ENCODE data around the gene PYURF. TPM values are rescaled to one million over a fixed set of nuclear protein-coding genes. Genes with fewer than 3 reads are reported as not detected.
"Not testable (repeated sequence)": the region's sequence is repeated elsewhere in the genome, so short reads cannot be mapped to it uniquely, and the experiment has no call there.

The PYURF gene, protein sequence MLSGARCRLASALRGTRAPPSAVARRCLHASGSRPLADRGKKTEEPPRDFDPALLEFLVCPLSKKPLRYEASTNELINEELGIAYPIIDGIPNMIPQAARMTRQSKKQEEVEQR
- total RNA-seq (10 to 100 TPM; 50.6 to 53.4 TPM), polyA plus RNA-seq (100 to 1,000 TPM; 255 to 322 (median 268) TPM), total RNA-seq (0 reads per million in 6 experiments)

- POLR2A ChIA-PET = interaction anchor here (0.5 to 2.7 kb wide), 5 partner anchors 24 to 240 kb away, joined by 3 to 9 read pairs (median 3); partner anchors contain the start of genes HERC5 and HERC6
- Mint-ChIP-seq H3K36me3 (peaks cover 0 to 13% (median 0%) of the 10 kb centered on the region in 3 donors), H3K27ac (peak within 1 kb of the TSS; percentile 88 to 97 (median 94)), H3K27me3 (no peaks in the 10 kb centered on the region), H3K4me3 (peak within 1 kb of the TSS; percentile 88 to 99 (median 95)), H3K4me1 (peaks cover 11 to 31% (median 28%) of the 10 kb centered on the region in 4 donors), H3K9me3 (no peaks in the 10 kb centered on the region)
- ATAC-seq (peak; percentile 77 to 83), DNase-seq (peak; percentile 38 to 80 (median 64))
These were observed at the start of gene PYURF for GRCh38 chr4:88523325-88524129. PYURF (minus strand) TSS chr4:88523776; CDS start chr4:88523700, 76 bp downstream.

DNA sequence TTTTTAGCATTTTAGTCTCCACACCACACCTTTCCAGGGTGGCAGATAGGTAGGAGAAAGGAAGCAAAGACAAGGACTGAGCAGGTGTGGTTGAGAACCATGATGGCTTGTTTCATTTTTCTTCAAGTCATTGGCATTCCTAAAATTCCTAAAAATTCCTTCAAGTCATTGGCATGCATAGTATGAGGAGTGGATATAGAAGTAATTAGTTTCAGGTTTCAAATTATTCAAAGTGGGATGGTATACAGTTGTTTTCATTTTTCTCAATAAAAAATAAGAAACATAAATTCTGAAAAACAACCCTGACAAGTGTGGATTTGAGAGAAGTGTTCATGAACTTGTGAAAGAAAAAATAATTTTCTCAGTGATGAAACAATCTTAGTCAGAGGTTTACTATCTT lies 46.4 kb upstream of the PYURF start:
- Mint-ChIP-seq H3K9me3 (peaks cover 0 to 3% (median 0%) of the 10 kb centered on the region in 9 donors), H3K27me3 (peaks cover 4 to 17% (median 11%) of the 10 kb centered on the region in 5 donors), H3K36me3 (peaks cover 0 to 5% (median 0%) of the 10 kb centered on the region in 3 donors), H3K4me1 (no peaks in the 10 kb centered on the region), H3K27ac (no peak overlapping the region), H3K4me3 (no peak overlapping the region)
- no peak for ATAC-seq
- POLR2A ChIA-PET = no interaction called here
- no peak for DNase-seq

DNA sequence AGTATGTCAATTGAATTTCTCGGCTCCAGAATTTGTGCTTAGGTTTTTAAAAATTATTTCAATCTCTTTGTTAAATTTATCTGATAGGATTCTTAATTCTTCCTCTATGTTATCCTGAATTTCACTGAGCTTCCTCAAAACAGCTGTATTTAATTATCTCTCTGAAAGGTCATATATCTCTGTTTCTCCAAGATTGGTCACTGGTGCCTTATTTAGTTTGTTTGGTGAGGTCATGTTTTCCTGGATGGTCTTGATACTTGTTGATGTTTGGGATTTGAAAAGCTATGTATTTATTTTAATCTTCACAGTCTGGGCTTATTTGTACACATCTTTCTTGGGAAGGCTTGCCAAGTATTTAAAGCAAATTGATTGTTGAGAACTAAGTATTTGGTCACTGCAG lies 44.0 kb upstream of the PYURF start:
- no peak for DNase-seq
- peaks cover 4 to 17% (median 11%) of the 10 kb centered on the region in 5 donors for H3K27me3 Mint-ChIP-seq

DNA sequence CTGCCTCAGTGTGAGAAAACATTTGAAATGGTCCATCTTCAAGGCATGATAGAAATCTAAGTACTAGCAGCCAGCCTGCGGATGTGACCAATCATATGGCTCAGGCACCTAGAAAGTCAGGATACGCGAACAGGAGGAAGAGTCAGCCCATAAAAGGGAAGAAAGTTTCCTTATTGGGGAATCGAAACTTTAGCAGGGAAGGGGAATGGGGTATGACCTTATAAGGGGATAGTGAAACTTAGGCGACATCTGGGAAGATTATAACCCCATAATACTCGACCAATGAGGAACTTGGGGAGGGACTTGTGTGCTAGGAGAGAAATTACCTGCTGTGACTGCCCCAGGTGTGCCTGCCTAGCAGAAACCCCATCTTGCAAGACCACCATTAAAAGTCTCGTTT lies 26.2 kb upstream of the PYURF start:
- no peak overlapping the region for H3K4me3 Mint-ChIP-seq
- POLR2A ChIA-PET = no interaction called here
- no peak for ATAC-seq
- H3K9me3 Mint-ChIP-seq = no peaks in the 10 kb centered on the region
- no peak for DNase-seq
- H3K4me1 Mint-ChIP-seq = no peaks in the 10 kb centered on the region
- no peak overlapping the region for H3K27ac Mint-ChIP-seq
- H3K27me3 Mint-ChIP-seq = peaks cover 0 to 2% (median 0%) of the 10 kb centered on the region in 5 donors
- H3K36me3 Mint-ChIP-seq = no peaks in the 10 kb centered on the region

More for the DNA sequence above, 44.0 kb upstream of the PYURF start:
- no peaks in the 10 kb centered on the region for H3K4me1 Mint-ChIP-seq
- peaks cover 0 to 3% (median 0%) of the 10 kb centered on the region in 9 donors for H3K9me3 Mint-ChIP-seq
- peaks cover 0 to 5% (median 0%) of the 10 kb centered on the region in 3 donors for H3K36me3 Mint-ChIP-seq
- POLR2A ChIA-PET = no interaction called here
- no peak for ATAC-seq
- no peak overlapping the region for H3K27ac Mint-ChIP-seq
- no peak overlapping the region for H3K4me3 Mint-ChIP-seq

- not testable (repeated sequence) for H3K9me3 Mint-ChIP-seq, H3K27me3 Mint-ChIP-seq, H3K36me3 Mint-ChIP-seq, H3K4me1 Mint-ChIP-seq
- DNase-seq = peak; percentile 49 to 87 (median 70)
- POLR2A ChIA-PET = interaction anchor here (1.2 kb wide), 1 partner anchor 53 kb away, joined by 6 read pairs; the partner anchor contains the start of gene HERC3
- peak overlapping the region in 5 of 10 donors; percentile 50 to 78 (median 57) for H3K27ac Mint-ChIP-seq
- ATAC-seq = peak in 1 of 2 donors; percentile 46
- peak overlapping the region in 3 of 10 donors; percentile 37 to 44 (median 40) for H3K4me3 Mint-ChIP-seq
These were observed 15.9 kb upstream of the PYURF start for GRCh38 chr4:88539322-88540068.

GRCh38 chr4:88537709-88538108 lies 14.1 kb upstream of the PYURF start:
- ATAC-seq = no peak
- Mint-ChIP-seq H3K27ac (no peak overlapping the region), H3K27me3 (no peaks in the 10 kb centered on the region), H3K4me3 (no peak overlapping the region), H3K36me3 (no peaks in the 10 kb centered on the region), H3K9me3 (no peaks in the 10 kb centered on the region), H3K4me1 (peaks cover 5 to 8% (median 7%) of the 10 kb centered on the region in 4 donors)
- DNase-seq = no peak
- POLR2A ChIA-PET = no interaction called here

- no peak for ATAC-seq
- Mint-ChIP-seq H3K9me3 (no peaks in the 10 kb centered on the region), H3K27me3 (no peaks in the 10 kb centered on the region), H3K4me1 (peaks cover 5 to 8% (median 7%) of the 10 kb centered on the region in 4 donors), H3K27ac (no peak overlapping the region), H3K36me3 (no peaks in the 10 kb centered on the region), H3K4me3 (no peak overlapping the region)
- POLR2A ChIA-PET = no interaction called here
- DNase-seq = no peak
These were observed 11.6 kb upstream of the PYURF start for GRCh38 chr4:88535090-88535755.

- Mint-ChIP-seq H3K36me3 (no peaks in the 10 kb centered on the region), H3K4me3 (no peak overlapping the region), H3K27me3 (no peaks in the 10 kb centered on the region), H3K27ac (no peak overlapping the region), H3K4me1 (peaks cover 0 to 1% (median under 1%) of the 10 kb centered on the region in 4 donors), H3K9me3 (no peaks in the 10 kb centered on the region)
- POLR2A ChIA-PET = no interaction called here
- no peak for DNase-seq
- ATAC-seq = no peak
These were observed 10.6 kb upstream of the PYURF start for GRCh38 chr4:88533937-88534750.

DNA sequence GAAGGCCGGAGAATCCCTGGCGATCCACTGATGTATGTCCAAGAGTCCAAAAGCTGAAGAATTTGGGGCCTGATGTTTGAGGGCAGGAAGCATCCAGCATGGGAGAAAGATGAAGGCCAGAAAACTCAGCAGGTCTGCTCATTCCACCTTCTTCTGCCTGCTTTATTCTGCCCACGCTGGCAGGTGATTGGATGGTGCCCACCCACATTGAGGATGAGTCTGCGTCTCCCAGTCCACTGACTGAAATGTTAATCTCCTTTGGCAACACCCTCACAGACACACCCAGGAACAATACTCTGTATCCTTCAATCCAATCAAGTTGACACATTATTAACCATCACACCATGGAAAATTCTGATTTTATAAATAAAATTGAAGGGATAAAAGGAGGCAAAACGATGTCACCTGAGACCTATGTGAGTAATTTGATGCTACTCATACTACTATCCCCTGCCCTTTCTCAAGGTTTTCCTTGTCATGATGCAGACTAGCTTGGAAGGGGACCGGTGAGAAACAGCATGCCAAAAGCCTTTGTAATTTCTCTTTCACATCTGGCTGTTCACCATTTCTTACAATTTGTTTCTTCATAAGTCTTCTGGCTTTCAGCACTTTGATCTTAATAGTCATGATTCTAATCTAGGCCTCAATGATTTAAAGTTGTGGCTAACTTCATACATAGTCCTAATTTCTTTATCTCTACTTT lies 9.7 kb upstream of the PYURF start:
- Mint-ChIP-seq H3K27ac (no peak overlapping the region), H3K9me3 (no peaks in the 10 kb centered on the region), H3K36me3 (no peaks in the 10 kb centered on the region), H3K27me3 (no peaks in the 10 kb centered on the region), H3K4me3 (no peak overlapping the region), H3K4me1 (no peaks in the 10 kb centered on the region)
- no peak for DNase-seq
- no peak for ATAC-seq
- POLR2A ChIA-PET = no interaction called here

- POLR2A ChIA-PET = no interaction called here
- no peak overlapping the region for H3K27ac Mint-ChIP-seq
- H3K27me3 Mint-ChIP-seq = no peaks in the 10 kb centered on the region
- no peak overlapping the region for H3K4me3 Mint-ChIP-seq
- H3K36me3 Mint-ChIP-seq = no peaks in the 10 kb centered on the region
- H3K4me1 Mint-ChIP-seq = peaks cover 0 to 3% (median 0%) of the 10 kb centered on the region in 4 donors
- no peak for ATAC-seq
- DNase-seq = no peak
- H3K9me3 Mint-ChIP-seq = no peaks in the 10 kb centered on the region
These were observed 8.0 kb upstream of the PYURF start for GRCh38 chr4:88531549-88531948.

- DNase-seq (no peak), ATAC-seq (no peak)
- Mint-ChIP-seq H3K4me3 (no peak overlapping the region), H3K4me1 (peaks cover 2 to 14% (median 8%) of the 10 kb centered on the region in 4 donors), H3K27me3 (no peaks in the 10 kb centered on the region), H3K9me3 (no peaks in the 10 kb centered on the region), H3K36me3 (no peaks in the 10 kb centered on the region), H3K27ac (no peak overlapping the region)
- POLR2A ChIA-PET = no interaction called here
These were observed 5.3 kb upstream of the PYURF start for GRCh38 chr4:88528861-88529260.
